ENCODE results near the gene AZGP1. TPM values are rescaled to one million over a fixed set of nuclear protein-coding genes. Genes with fewer than 3 reads are reported as not detected.

AZGP1 gene
- total and polyA plus RNA-seq, 2 of the 13 experiments (the other 11 are each of a cell fraction or from before 2014, with no cell fraction given), result 93.8 to 229 TPM

DNA sequence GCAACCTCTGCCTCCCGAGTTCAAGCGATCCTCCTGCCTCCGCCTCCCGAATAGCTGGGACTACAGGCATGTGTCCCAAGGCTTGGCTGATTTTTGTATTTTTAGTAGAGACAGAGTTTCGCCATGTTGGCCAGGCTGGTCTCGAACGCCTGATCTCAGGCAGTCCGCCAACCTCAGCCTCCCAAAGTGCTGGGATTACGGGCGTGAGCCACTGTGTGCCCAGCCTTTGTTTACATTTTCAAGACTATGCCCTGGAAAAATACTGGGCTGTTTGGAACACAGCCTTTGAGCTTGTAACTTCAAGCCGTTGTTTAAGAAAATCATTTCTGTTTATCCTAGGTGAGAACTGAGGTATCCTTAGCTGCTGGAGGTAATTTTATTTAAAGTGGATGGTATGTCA lies 41.5 kb upstream of the AZGP1 start (continued):
- TF ChIP-seq HMG20B (CRISPR knock-in tag; conservative IDR thresholded peaks at IDR 0.05), result 0 out of 2 replicates have a peak, but pooled peaks have one; percentile 22
- TF ChIP-seq ZFY (CRISPR knock-in tag; IDR thresholded peaks at IDR 0.05), result no peak
- no peak for TF ChIP-seq NCOR1 (IDR thresholded peaks at IDR 0.05; ENCODE audit: borderline replicate concordance, low read length)
- no peak for TF ChIP-seq POGZ (CRISPR knock-in tag; IDR thresholded peaks at IDR 0.05)
- no peak for TF ChIP-seq MTF2 (CRISPR knock-in tag; IDR thresholded peaks at IDR 0.05; ENCODE audit: borderline replicate concordance)
- TF ChIP-seq SOX5 (CRISPR knock-in tag; IDR thresholded peaks at IDR 0.05; ENCODE audit: borderline replicate concordance), result peak; percentile 27; the same call in 1 of the 2 replicates
- TF ChIP-seq FOSL2 (CRISPR knock-in tag; IDR thresholded peaks at IDR 0.05), result peak; percentile 41
- TF ChIP-seq ELF4 (CRISPR knock-in tag; IDR thresholded peaks at IDR 0.05; ENCODE audit: borderline replicate concordance), result no peak
- TF ChIP-seq SNAI1 (CRISPR knock-in tag; IDR thresholded peaks at IDR 0.05; ENCODE audit: borderline replicate concordance), result no peak
- TF ChIP-seq ZNF574 (CRISPR knock-in tag; IDR thresholded peaks at IDR 0.05), result peak; percentile 92
- TF ChIP-seq ZNF282 (IDR thresholded peaks at IDR 0.05; ENCODE audit: partially characterized antibody), result no peak
- TF ChIP-seq KAT7 (CRISPR knock-in tag; IDR thresholded peaks at IDR 0.05; ENCODE audit: borderline replicate concordance), result peak; percentile 39; the same call in 1 of the 2 replicates
- no peak for TF ChIP-seq ZNF652 (CRISPR knock-in tag; IDR thresholded peaks at IDR 0.05; ENCODE audit: borderline replicate concordance, low read depth)
- TF ChIP-seq ZBTB7B (CRISPR knock-in tag; IDR thresholded peaks at IDR 0.05), result 0 out of 2 replicates have a peak, but pooled peaks have one; percentile 47
- 0 out of 2 replicates have a peak, but pooled peaks have one; percentile 35 for TF ChIP-seq ZNF605 (CRISPR knock-in tag; IDR thresholded peaks at IDR 0.05)
- no peak for TF ChIP-seq MYNN (CRISPR knock-in tag; IDR thresholded peaks at IDR 0.05; ENCODE audit: low read depth)
- TF ChIP-seq REXO4 (CRISPR knock-in tag; IDR thresholded peaks at IDR 0.05; ENCODE audit: borderline replicate concordance), result no peak
- no peak for TF ChIP-seq HOXD1 (CRISPR knock-in tag; IDR thresholded peaks at IDR 0.05)
- peak; percentile 55; the same call in 1 of the 2 replicates for TF ChIP-seq GFI1 (CRISPR knock-in tag; IDR thresholded peaks at IDR 0.05; ENCODE audit: borderline replicate concordance)
- no peak for TF ChIP-seq ZBTB8A (CRISPR knock-in tag; IDR thresholded peaks at IDR 0.05; ENCODE audit: borderline replicate concordance, low read depth)
- TF ChIP-seq ZNF75D (CRISPR knock-in tag; IDR thresholded peaks at IDR 0.05; ENCODE audit: borderline replicate concordance), result no peak
- 0 out of 2 replicates have a peak, but pooled peaks have one; percentile 22 for TF ChIP-seq ZBTB25 (CRISPR knock-in tag; IDR thresholded peaks at IDR 0.05)
- no peak for TF ChIP-seq ERF (CRISPR knock-in tag; IDR thresholded peaks at IDR 0.05)
- TF ChIP-seq PRMT3 (CRISPR knock-in tag; IDR thresholded peaks at IDR 0.05; ENCODE audit: borderline replicate concordance, low read depth), result no peak
- peak; percentile 95 for TF ChIP-seq ZMYM2 (CRISPR knock-in tag; IDR thresholded peaks at IDR 0.05)
- peak; percentile 65; the same call in 1 of the 2 replicates for TF ChIP-seq ZBTB26 (CRISPR knock-in tag; IDR thresholded peaks at IDR 0.05; ENCODE audit: borderline replicate concordance)
- TF ChIP-seq KLF16 (CRISPR knock-in tag; IDR thresholded peaks at IDR 0.05), result 0 out of 4 replicates have a peak, but pooled peaks of 1 of the 2 experiments have one; percentile 10
- TF ChIP-seq NAIF1 (CRISPR knock-in tag; IDR thresholded peaks at IDR 0.05; ENCODE audit: borderline replicate concordance), result no peak

All from HepG2 (cell line).